ENCODE data around the gene PPP1R15A.
"Not testable (repeated sequence)": the region's sequence is repeated elsewhere in the genome, so short reads cannot be mapped to it uniquely, and the experiment has no call there.

The PPP1R15A gene

DNA sequence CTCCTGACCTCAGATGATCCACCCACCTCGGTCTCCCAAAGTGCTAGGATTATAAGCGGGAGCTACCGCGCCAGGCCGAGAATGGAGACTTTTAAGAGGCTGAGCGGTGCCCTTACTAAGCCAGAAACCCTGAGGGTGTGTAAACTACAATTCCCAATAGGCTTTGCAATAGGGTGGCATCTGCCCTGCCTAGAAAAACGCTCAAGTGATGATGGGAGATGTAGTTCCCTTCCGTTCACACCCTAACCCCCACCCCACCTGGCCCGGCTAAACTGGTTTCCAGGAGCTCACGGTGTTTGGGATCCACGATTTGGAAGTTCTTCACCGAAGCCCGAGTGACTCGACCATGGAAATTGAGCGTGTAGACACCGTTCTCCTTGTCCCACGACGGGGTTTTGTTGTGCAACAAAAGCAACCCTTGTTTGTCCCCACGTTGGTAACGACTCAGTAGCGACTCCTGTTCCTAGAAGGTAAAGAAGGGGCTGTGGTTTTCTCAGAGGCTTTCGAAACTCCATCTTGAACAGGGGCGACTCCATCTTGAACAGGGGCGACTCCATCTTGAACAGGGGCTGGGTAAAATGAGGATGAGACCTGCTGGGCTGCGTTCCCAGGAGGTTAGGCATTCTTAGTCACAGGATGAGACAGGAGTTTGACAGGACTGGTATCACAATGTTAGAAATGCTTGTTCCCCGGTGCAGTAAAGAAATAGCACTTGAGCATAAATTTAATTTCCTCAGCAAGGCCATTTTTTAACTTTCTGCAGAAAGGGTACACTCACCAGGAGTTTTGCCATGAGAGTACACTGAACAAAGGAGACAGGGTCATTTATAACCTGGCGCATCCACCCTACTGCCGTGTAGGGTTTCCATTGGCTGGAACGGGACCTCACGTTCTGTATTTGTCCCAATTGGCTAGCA, 9.8 kb downstream of the PPP1R15A start:
- peak; percentile 49 for DNase-seq

DNA sequence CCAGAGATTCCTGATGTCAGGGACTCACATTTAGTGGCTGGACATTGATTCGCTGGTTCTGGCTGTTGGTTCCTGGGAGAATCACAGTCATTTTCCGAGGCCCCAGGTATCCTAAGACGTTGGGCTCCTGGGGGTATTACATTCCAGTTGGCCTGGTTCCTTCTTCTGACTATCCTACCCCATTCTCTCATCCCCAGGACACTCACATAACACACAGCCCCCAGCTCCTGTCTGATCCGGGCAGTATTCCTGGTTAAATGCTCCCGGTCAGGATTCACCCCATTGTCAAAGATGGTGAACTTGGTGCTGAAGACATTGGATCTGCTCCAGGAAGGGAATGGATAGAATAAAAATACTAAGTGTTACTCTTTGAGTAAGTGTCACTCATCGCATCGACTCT, 11.5 kb downstream of the PPP1R15A start:
- DNase-seq = no peak

DNA sequence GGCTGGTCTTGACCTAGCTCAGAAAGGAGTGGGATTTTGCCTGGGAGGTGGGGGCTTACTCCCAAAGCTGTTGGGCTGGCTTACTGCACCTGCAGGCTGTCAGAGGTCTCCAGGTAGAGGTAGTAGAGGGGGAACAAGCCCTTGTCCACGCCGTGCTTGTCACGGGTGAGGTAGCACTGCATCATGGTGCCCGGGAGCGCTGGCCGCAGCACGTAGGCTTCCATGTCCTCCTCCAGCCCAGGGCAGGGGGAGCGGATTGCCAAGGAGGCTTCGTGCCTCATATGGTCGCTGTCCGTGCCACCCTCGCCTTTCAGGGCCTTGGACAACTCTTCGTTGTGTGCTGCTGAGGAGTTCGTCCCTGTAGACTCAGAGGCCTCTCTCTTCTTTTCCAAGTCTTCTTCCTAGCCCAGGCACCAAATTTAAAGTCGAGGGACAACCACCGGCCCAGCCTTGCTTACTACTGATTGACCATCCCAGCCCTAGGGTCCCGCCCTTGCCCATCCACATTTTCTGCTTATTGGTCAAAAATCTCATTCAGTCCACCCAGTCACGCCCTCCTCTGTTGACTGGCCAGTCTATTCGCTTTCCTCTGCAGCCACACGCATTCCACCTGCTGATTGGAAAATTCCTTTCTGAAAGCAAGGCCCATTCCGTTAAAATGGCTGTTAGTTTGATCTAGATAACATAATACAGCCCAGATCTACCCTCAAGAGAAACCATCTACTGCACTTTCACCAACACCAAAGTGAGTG, 15.8 kb downstream of the PPP1R15A start:
- DNase-seq = no peak

DNA sequence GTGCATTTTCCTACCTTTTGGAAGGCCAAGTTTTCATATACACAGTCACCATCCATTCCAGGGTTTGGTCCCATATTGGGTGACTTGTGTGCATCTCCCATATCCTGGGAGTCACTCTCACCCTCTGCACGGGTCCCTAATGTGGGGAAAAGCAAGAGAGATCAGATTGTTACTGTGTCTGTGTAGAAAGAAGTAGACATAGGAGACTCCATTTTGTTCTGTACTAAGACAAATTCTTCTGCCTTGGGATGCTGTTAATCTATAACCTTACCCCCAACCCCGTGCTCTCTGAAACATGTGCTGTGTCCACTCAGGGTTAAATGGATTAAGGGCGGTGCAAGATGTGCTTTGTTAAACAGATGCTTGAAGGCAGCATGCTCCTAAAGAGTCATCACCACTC, 17.3 kb downstream of the PPP1R15A start:
- not testable (repeated sequence) for DNase-seq

DNA sequence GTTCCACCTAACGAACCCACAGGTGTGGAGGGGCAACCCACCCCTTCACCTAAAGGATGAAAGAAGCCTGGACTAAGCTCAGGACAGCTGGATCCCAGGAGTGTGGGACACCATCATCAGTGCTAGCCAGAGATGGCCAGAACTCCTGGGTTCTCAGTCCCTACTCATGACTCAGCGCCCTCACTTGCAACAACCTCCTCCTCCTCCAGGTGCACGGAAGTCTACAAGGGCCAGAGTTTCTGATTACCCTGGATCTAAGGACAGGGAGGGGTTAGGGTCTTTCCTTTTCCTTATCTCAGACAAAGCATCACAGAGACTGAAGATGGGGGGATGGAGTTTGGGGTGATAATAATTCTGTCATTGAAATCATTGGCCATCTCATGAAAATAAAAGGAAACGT, 18.3 kb downstream of the PPP1R15A start:
- DNase-seq = no peak

DNA sequence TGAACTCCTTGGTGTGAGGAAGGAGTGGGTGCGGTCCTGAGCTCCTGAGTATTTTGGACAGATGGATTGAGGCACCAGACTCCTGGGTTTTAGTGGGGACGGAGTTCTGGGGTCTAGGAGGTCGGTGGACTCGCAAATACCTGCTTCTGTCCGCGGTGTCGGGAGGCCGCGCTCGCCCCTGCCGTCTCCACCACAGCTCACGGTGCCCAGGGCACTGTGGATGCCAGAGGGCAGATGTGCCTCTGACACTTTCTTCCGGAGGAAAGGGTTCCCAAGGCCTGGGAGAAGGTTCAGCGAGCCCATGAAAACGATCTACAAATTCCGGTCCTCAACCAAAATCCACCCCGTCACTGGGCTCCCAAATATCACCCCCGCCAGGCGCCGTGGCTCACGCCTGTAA, 23.0 kb downstream of the PPP1R15A start:
- no peak for DNase-seq

DNA sequence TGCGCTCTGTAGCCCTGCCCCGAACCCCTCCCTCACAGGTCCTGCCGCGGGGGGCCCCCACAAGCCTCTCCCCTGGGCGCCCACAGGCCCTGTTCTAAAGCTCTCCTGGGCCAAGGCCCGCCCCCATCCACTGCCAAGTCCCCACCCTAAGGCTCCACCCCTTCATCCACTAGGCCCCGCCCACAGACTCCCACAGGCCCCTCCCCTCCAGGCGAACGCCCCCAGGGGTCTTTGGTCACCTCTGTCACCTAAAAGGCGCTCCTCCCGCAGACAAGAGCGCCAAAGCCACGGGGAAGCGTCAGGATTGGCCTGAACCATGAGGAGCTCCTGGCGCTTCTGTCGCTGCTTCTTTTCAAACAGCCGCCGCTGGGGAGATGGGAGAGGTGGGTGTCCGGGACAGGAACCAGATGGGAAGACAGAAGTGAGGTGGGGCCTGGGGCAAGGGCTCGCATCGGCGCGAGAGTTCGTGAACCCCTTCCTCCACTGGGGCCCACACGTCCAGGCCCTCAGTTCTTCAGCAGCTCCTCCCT, 24.0 kb downstream of the PPP1R15A start:
- DNase-seq = peak; percentile 70

DNA sequence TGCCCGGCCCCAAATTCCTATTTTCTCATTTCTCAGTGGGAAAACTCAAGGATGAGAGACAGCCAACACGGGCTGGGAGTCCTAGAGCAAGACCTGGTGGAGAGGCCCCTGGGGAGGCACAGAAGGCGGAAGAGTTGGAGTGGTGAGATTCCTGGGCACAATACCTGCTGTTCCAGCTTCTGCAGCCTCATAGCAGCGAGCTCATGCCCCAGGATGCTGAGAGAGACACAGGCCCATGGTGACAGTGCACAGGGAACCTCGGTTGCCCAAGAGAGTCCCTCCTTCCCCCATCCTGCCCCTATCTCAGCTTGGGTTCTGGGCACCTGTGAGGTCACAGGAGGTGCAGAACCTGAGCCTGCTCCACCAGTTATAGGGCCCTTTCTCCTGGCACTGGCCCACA, 25.0 kb downstream of the PPP1R15A start:
- no peak for DNase-seq

DNA sequence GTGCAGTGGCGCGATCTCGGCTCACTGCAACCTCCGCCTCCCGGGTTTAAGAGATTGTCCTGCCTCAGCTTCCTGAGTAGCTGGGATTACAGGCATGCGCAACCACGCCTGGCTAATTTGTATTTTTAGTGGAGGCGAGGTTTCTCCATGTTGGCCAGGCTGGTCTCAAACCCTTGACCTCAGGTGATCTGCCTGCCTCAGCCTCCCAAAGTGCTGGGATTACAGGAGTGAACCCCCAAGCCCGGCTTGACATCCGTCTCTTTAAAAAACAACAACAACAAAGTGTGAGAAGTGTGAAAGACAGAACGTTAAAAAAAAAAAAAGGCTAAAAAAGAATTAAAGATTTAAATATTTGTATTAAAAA, 27.1 kb downstream of the PPP1R15A start:
- not testable (repeated sequence) for DNase-seq

DNA sequence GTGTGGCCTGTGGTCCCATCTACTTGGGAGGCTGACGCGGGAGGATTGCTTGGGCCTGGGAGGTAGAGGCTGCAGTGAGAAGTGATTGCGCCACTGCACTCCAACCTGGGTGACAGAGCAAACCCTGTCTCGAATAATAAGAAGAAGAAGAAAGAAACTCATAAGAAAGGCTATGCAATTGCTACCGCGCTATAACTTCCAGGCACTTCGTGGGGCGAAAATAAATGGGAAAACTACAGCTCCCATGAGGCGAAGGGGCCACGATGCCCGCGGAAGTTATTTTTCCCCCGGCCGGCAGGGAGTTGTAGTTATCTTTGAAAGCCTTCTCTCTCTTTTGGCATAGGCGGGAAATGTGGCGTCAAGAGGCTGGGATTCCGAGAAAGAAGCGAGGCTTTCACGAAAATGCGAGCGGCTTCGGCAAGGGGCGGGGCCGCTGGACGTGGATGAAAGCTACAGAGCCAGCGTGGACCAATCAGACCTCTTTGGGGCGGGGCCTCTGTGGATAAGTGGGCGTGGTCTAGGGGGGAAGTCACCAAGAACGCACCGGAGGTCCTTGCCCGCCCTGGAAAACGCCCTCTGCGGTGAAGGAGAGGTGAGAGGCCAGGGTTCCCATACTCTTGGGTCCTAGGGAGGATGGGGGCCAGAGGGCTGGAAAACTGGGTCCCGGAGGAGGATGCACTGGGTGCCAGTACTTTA, 27.7 kb downstream of the PPP1R15A start, which contains the start of gene NUCB1:
Gene NUCB1 (plus strand): TSS at position 532 of the 696 bp plus-strand sequence. CDS start 485 bp downstream, outside the sequence.
- DNase-seq = peak; percentile 100

DNA sequence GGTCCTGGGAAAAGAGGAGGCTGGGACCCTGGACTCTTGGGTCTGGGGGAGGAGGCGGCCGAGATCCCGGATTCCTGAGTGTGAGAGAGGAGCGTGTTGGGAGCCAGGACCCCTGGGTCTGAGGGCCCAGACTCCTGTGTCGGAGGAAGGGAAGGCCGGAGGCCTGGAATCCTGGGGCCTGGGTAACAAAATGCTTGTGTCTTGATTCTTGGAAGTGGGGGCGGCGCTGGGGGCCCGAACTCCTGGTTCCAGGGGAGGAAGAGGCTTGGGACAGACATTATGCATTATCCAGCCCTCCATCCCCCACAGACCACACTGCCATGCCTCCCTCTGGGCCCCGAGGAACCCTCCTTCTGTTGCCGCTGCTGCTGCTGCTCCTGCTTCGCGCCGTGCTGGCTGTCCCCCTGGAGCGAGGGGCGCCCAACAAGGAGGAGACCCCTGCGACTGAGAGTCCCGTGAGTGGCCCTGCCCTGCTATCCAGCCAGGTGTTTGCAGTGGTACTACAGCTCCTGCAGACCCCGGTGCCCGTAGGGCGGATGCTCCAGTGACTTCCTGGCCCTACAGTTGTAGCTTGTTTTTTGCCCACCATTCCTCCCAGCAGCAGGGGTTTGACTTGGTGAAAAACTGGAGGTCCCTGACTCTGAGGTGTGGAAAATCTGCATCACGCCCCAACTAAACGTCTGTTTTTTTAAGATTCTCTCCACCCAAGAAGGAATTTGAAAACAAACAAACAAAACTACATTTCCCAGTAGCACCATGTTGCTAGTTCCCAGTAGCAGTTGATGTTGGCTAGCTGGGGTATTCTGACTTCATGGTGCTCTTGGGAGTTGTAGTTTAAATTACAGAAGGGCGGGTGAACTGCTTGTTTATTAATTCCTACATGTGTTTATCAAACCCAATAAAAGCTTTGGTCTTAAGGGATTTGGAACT, 28.5 kb downstream of the PPP1R15A start:
- DNase-seq = peak; percentile 28

DNA sequence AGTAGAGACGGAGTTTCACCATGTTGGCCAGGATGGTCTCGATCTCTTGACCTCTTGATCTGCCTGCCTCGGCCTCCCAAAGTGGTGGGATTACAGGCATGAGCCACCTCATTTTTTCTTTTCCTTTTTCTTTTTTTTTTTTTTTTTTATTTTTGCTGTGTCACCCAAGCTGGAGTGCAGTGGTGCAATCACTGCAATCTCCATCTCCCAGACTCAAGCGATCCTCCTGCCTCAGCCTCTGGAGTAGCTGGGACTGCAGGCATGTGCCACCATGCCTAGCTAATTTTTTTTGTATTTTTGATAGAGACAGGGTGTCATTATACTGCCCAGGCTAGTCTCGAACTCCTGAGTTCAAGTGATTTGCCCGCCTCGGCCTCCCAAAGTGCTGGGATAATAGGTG, 30.1 kb downstream of the PPP1R15A start:
- not testable (repeated sequence) for DNase-seq

DNA sequence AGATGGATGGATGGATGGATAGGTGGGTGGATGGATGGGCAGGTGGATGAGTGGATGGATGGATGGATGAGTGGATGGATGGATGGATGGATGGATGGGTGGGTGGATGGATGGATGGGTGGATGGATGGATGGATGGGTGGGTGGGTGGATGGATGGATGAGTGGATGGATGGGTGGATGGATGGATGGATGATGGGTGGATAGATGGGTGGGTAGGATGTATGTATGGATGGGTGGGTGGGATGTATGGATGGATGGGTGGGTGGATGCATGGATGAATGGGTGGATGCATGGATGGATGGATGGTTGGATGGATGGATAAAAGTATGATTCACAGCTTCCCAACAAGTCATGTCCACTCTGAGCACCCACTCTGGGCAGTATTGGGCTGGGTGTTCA, 31.6 kb downstream of the PPP1R15A start:
- DNase-seq = not testable (repeated sequence)

DNA sequence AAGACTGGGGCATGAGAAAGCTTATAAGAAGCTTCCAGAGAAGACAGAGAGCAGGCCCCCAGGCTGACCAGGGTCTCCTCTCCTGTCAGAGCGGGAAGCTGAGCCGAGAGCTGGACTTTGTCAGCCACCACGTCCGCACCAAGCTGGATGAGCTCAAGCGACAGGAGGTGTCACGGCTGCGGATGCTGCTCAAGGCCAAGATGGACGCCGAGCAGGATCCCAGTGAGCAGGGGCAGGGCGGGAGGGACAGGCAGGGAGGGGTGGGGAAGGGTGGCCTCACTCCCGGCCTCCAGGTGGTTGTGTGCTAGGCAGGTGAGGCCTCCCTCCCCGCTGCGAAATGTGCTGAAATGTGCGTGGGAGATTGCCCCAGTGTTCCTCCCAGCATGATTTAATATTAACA, 33.4 kb downstream of the PPP1R15A start:
- no peak for DNase-seq

DNA sequence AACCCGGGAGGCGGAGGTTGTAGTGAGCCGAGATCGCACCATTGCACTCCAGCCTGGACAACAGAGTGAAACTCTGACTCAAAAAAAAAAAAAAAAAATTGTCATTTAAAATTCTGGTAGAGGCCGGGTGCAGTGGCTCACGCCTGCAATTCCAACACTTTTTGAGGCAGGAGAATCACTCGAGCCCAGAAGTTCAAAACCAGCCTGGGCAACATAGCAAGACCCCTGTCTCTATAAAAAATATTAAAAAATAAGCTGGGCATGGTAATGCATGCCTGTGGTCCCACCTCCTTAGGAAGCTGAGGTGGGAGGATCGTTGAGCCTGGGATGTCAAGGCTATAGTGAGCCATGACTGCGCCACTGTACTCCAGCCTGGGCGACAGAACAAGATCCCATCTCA, 34.1 kb downstream of the PPP1R15A start:
- no peak for DNase-seq

DNA sequence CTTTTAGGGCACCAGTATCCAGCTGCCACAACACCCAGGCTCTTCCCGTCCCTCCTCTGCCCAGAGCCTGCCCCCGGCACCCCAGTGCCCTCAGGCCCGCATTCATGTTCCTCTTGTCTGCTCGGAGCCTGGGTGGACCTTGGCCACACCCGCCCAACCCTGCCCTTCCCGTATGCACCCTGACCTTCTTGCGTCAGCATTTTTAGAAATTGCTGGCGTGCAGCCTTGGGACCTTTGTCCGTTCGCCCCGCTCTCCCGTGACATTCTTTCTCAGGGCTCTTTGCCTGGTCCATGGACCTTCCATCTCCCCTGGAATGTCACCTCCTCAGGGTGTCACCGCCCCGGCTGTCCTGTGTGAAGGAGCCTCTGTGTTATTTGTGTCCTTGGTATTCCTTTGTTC, 35.5 kb downstream of the PPP1R15A start:
- no peak for DNase-seq

DNA sequence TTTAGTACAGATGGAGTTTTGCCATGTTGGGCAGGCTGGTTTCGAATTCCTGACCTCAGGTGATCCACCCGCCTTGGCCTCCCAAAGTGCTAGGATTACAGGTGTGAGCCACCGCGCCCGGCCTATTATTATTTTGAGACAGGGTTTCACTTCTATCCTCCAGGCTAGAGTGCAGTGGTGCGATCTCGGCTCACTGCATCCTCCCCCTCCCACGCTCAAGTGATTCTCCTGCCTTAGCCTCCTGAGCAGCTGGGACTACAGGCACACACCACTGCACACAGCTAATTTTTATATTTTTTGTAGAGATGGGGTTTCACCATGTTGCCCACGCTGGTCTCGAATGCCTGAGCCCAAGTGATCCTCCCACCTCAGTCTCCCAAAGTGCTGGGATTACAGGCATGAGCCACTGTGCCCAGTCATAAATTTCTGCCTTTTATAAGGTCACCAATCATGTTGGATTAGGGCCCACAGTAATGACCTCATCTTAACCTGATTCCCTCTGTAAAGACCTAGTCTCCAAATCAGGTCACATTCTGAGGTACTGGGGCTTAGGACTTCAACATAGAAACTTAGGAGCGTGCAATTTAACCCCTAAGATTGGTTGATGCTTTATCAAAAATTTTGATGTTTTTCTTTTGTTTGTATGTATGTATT, 37.3 kb downstream of the PPP1R15A start:
- DNase-seq = not testable (repeated sequence)

DNA sequence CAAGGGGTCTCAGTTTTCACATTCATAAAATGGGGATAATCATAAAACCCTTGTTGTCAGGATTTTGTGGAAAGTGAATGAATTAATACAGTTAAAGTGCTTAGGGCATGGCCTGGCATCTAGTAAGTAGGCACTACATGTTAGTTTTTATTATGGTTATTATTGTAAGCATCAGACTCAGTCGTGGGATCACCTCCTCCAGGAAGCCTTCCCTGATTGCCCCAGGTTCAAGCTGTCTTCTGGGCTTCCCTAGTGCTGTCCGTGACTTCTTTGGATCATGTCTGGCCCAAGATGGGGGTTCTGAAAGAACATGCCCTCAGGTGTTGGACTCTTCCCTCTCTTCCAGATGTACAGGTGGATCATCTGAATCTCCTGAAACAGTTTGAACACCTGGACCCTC, 38.6 kb downstream of the PPP1R15A start:
- DNase-seq = no peak

DNA sequence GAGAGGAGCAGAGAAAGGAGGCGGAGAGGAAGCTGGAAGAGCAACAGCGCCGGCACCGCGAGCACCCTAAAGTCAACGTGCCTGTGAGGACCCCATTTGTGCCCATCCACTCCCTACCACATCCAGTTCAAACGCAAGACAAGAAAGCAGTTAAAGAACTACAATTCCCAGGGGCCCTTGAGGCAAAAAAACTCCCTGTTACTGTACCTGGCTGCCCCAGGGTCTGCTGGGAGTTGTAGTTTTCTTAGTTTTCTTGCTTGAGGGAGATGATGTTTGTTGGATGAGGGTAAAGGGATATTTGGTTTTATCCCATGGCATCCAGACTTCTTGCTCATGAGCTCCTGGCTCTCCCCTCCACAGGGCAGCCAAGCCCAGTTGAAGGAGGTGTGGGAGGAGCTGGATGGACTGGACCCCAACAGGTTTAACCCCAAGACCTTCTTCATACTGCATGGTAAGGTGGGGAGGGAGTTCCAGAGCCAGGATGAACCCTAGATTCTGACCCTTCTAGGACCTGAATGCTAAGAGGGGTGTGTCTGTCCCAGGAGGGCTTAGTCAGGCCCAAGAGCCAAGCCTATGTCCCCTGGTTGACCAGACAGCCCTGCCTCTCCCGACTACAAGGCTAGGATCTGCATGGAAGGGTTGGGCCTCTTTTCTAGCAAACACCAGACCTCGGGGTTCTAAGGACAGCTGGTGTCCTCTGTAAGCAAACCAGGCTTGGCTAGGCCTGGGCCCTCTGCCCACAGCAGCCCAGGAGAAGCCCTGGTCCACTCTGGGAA, 41.1 kb downstream of the PPP1R15A start:
- peak; percentile 38 for DNase-seq

DNA sequence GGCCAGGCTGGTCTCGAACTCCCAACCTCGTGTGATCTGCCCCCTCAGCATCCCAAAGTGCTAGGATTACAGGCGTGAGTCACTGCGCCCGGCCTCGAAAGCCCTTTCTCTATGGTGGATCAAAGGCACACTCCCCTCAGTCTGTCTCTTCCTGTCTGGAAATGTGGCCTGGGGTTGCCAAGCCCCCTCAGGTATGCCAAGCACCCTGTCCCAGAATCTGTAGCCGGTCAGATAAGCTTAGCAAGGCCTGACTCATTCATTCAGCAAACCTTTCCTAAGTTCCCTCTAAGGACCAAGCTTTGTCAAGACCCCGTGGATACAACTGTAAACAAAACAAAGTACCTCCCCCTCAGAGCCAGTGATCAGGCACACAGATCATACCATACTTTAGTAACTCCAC, 42.0 kb downstream of the PPP1R15A start:
- DNase-seq = no peak

DNA sequence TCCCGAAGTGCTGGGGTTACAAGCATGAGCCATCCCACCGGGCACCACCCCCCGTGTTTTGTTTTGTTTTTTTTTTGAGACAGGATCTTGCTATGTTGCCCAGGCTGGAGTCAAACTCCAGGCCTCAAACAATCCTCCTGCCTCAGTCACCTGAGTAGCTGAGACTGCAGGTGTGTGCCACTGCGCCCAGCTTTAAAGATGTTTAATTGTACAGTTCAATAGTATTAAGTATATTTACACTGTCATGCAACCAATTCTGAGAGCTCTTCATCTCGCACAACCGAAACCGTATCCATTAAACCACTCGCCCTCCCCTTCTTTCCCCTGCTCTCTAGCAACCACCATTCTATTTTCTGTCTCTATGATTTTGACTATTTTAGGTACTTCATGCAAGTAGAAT, 43.5 kb downstream of the PPP1R15A start:
- DNase-seq = no peak
